ENCODE results near the gene RDH5.

RDH5 gene

GRCh38 chr12:55737581-55738122, 17.5 kb downstream of the RDH5 start:
- Histone ChIP-seq H3K27me3 (ENCODE audit: control insufficient read depth in 1 of 2, insufficient read depth in 2 of 2, low read length in 2 of 2) (peaks cover 0 to 5% of the 10 kb centered on the region in 2 donors), H3K36me3 (ENCODE audit: control insufficient read depth in 1 of 2, insufficient read depth in 2 of 2, low read length in 2 of 2) (no peaks in the 10 kb centered on the region), H3K9me3 (ENCODE audit: control insufficient read depth in 1 of 2, low read length in 2 of 2) (no peaks in the 10 kb centered on the region), H3K27ac (ENCODE audit: low read depth, low read length) (no peak overlapping the region), H3K9ac (ENCODE audit: low read depth in 1 of 2, low read length in 2 of 2) (peak overlapping the region; percentile 4 to 61), H3K4me3 (ENCODE audit: low read depth in 1 of 2, low read length in 2 of 2) (peak overlapping the region in 1 of 2 donors; percentile 66), H3K4me1 (ENCODE audit: control insufficient read depth in 1 of 2, insufficient read depth in 2 of 2, low read length in 2 of 2) (peaks cover 10 to 15% of the 10 kb centered on the region in 2 donors)

GRCh38 chr12:55738123-55739024, 18.2 kb downstream of the RDH5 start:
- Histone ChIP-seq H3K4me3 (ENCODE audit: low read depth in 1 of 2, low read length in 2 of 2) (peak overlapping the region; percentile 66 to 67), H3K27me3 (ENCODE audit: control insufficient read depth in 1 of 2, insufficient read depth in 2 of 2, low read length in 2 of 2) (peaks cover 0 to 5% of the 10 kb centered on the region in 2 donors), H3K36me3 (ENCODE audit: control insufficient read depth in 1 of 2, insufficient read depth in 2 of 2, low read length in 2 of 2) (no peaks in the 10 kb centered on the region), H3K4me1 (ENCODE audit: control insufficient read depth in 1 of 2, insufficient read depth in 2 of 2, low read length in 2 of 2) (peaks cover 10 to 15% of the 10 kb centered on the region in 2 donors), H3K9me3 (ENCODE audit: control insufficient read depth in 1 of 2, low read length in 2 of 2) (no peaks in the 10 kb centered on the region), H3K9ac (ENCODE audit: low read depth in 1 of 2, low read length in 2 of 2) (peak overlapping the region; percentile 4 to 61), H3K27ac (ENCODE audit: low read depth, low read length) (no peak overlapping the region)

GRCh38 chr12:55739025-55739378, 18.8 kb downstream of the RDH5 start:
- H3K4me3 ChIP-seq (ENCODE audit: low read depth in 1 of 2, low read length in 2 of 2) = peak overlapping the region in 1 of 2 donors; percentile 67
- H3K36me3 ChIP-seq (ENCODE audit: control insufficient read depth in 1 of 2, insufficient read depth in 2 of 2, low read length in 2 of 2) = no peaks in the 10 kb centered on the region
- peak overlapping the region in 1 of 2 donors; percentile 4 for H3K9ac ChIP-seq (ENCODE audit: low read depth in 1 of 2, low read length in 2 of 2)

GRCh38 chr12:55741931-55742680, 21.9 kb downstream of the RDH5 start:
- Histone ChIP-seq H3K9ac (ENCODE audit: low read depth in 1 of 2, low read length in 2 of 2) (peak overlapping the region in 1 of 2 donors; percentile 20), H3K4me1 (ENCODE audit: control insufficient read depth in 1 of 2, insufficient read depth in 2 of 2, low read length in 2 of 2) (peaks cover 17 to 24% of the 10 kb centered on the region in 2 donors), H3K4me3 (ENCODE audit: low read depth in 1 of 2, low read length in 2 of 2) (peak overlapping the region in 1 of 2 donors; percentile 25), H3K9me3 (ENCODE audit: control insufficient read depth in 1 of 2, low read length in 2 of 2) (no peaks in the 10 kb centered on the region), H3K27me3 (ENCODE audit: control insufficient read depth in 1 of 2, insufficient read depth in 2 of 2, low read length in 2 of 2) (peaks cover 3 to 12% of the 10 kb centered on the region in 2 donors), H3K27ac (ENCODE audit: low read depth, low read length) (no peak overlapping the region), H3K36me3 (ENCODE audit: control insufficient read depth in 1 of 2, insufficient read depth in 2 of 2, low read length in 2 of 2) (no peaks in the 10 kb centered on the region)

More at GRCh38 chr12:55739025-55739378, 18.8 kb downstream of the RDH5 start:
- Histone ChIP-seq H3K9me3 (ENCODE audit: control insufficient read depth in 1 of 2, low read length in 2 of 2) (no peaks in the 10 kb centered on the region), H3K27me3 (ENCODE audit: control insufficient read depth in 1 of 2, insufficient read depth in 2 of 2, low read length in 2 of 2) (peaks cover under 1 to 6% of the 10 kb centered on the region in 2 donors), H3K27ac (ENCODE audit: low read depth, low read length) (no peak overlapping the region), H3K4me1 (ENCODE audit: control insufficient read depth in 1 of 2, insufficient read depth in 2 of 2, low read length in 2 of 2) (peaks cover 12 to 22% of the 10 kb centered on the region in 2 donors)

GRCh38 chr12:55742719-55743405, 22.7 kb downstream of the RDH5 start, which contains the start of gene GDF11:
Gene GDF11 (plus strand): TSS chr12:55743122. CDS start chr12:55743317, 195 bp downstream.
- no peaks in the 10 kb centered on the region for H3K36me3 ChIP-seq (ENCODE audit: control insufficient read depth in 1 of 2, insufficient read depth in 2 of 2, low read length in 2 of 2)
- H3K9me3 ChIP-seq (ENCODE audit: control insufficient read depth in 1 of 2, low read length in 2 of 2) = no peaks in the 10 kb centered on the region
- H3K27ac ChIP-seq (ENCODE audit: low read depth, low read length) = no peak within 1 kb of the TSS
- H3K9ac ChIP-seq (ENCODE audit: low read depth in 1 of 2, low read length in 2 of 2) = peak within 1 kb of the TSS; percentile 33 to 61
- peaks cover 15 to 18% of the 10 kb centered on the region in 2 donors for H3K4me1 ChIP-seq (ENCODE audit: control insufficient read depth in 1 of 2, insufficient read depth in 2 of 2, low read length in 2 of 2)
- H3K27me3 ChIP-seq (ENCODE audit: control insufficient read depth in 1 of 2, insufficient read depth in 2 of 2, low read length in 2 of 2) = peaks cover 3 to 12% of the 10 kb centered on the region in 2 donors
- H3K4me3 ChIP-seq (ENCODE audit: low read depth in 1 of 2, low read length in 2 of 2) = peak within 1 kb of the TSS; percentile 65 to 71

GRCh38 chr12:55743406-55744339, 23.5 kb downstream of the RDH5 start:
- Histone ChIP-seq H3K9ac (ENCODE audit: low read depth in 1 of 2, low read length in 2 of 2) (peak overlapping the region; percentile 33 to 61), H3K27ac (ENCODE audit: low read depth, low read length) (no peak overlapping the region), H3K9me3 (ENCODE audit: control insufficient read depth in 1 of 2, low read length in 2 of 2) (no peaks in the 10 kb centered on the region), H3K4me3 (ENCODE audit: low read depth in 1 of 2, low read length in 2 of 2) (peak overlapping the region; percentile 65 to 71), H3K4me1 (ENCODE audit: control insufficient read depth in 1 of 2, insufficient read depth in 2 of 2, low read length in 2 of 2) (peaks cover 8 to 12% of the 10 kb centered on the region in 2 donors), H3K36me3 (ENCODE audit: control insufficient read depth in 1 of 2, insufficient read depth in 2 of 2, low read length in 2 of 2) (no peaks in the 10 kb centered on the region), H3K27me3 (ENCODE audit: control insufficient read depth in 1 of 2, insufficient read depth in 2 of 2, low read length in 2 of 2) (peaks cover 3 to 12% of the 10 kb centered on the region in 2 donors)

GRCh38 chr12:55744340-55745030, 24.3 kb downstream of the RDH5 start:
- Histone ChIP-seq H3K4me1 (ENCODE audit: control insufficient read depth in 1 of 2, insufficient read depth in 2 of 2, low read length in 2 of 2) (peaks cover 8 to 12% of the 10 kb centered on the region in 2 donors), H3K9me3 (ENCODE audit: control insufficient read depth in 1 of 2, low read length in 2 of 2) (no peaks in the 10 kb centered on the region), H3K9ac (ENCODE audit: low read depth in 1 of 2, low read length in 2 of 2) (peak overlapping the region; percentile 33 to 57)

GRCh38 chr12:55745361-55746173, 25.4 kb downstream of the RDH5 start:
- peaks cover 8 to 12% of the 10 kb centered on the region in 2 donors for H3K4me1 ChIP-seq (ENCODE audit: control insufficient read depth in 1 of 2, insufficient read depth in 2 of 2, low read length in 2 of 2)

More at GRCh38 chr12:55744340-55745030, 24.3 kb downstream of the RDH5 start:
- H3K27ac ChIP-seq (ENCODE audit: low read depth, low read length) = no peak overlapping the region
- H3K4me3 ChIP-seq (ENCODE audit: low read depth in 1 of 2, low read length in 2 of 2) = peak overlapping the region; percentile 65 to 71
- H3K27me3 ChIP-seq (ENCODE audit: control insufficient read depth in 1 of 2, insufficient read depth in 2 of 2, low read length in 2 of 2) = peaks cover 3 to 12% of the 10 kb centered on the region in 2 donors
- peaks cover 0 to 5% of the 10 kb centered on the region in 2 donors for H3K36me3 ChIP-seq (ENCODE audit: control insufficient read depth in 1 of 2, insufficient read depth in 2 of 2, low read length in 2 of 2)

More at GRCh38 chr12:55745361-55746173, 25.4 kb downstream of the RDH5 start:
- H3K9me3 ChIP-seq (ENCODE audit: control insufficient read depth in 1 of 2, low read length in 2 of 2) = no peaks in the 10 kb centered on the region
- H3K36me3 ChIP-seq (ENCODE audit: control insufficient read depth in 1 of 2, insufficient read depth in 2 of 2, low read length in 2 of 2) = peaks cover 0 to 7% of the 10 kb centered on the region in 2 donors
- H3K27me3 ChIP-seq (ENCODE audit: control insufficient read depth in 1 of 2, insufficient read depth in 2 of 2, low read length in 2 of 2) = peaks cover 3 to 12% of the 10 kb centered on the region in 2 donors
- peak overlapping the region in 1 of 2 donors; percentile 21 for H3K4me3 ChIP-seq (ENCODE audit: low read depth in 1 of 2, low read length in 2 of 2)
- no peak overlapping the region for H3K27ac ChIP-seq (ENCODE audit: low read depth, low read length)
- no peak overlapping the region for H3K9ac ChIP-seq (ENCODE audit: low read depth in 1 of 2, low read length in 2 of 2)
